Activated CD4-positive, alpha-beta T cell treated with anti-CD3 and anti-CD28 coated beads, Interleukin-2, Interleukin-4, amounts not matched to agents 100 ng/mL and 50 ng/mL, durations not matched to agents 16 hours and 8 hours (primary cell): ENCODE results near the gene ACADS.

ENCODE experiments used
- DNase-seq: peaks from one replicate; pipeline ENCODE4 v3.0.0-alpha.2; 2020; ENCODE audit warnings: low spot score

ACADS gene

DNA sequence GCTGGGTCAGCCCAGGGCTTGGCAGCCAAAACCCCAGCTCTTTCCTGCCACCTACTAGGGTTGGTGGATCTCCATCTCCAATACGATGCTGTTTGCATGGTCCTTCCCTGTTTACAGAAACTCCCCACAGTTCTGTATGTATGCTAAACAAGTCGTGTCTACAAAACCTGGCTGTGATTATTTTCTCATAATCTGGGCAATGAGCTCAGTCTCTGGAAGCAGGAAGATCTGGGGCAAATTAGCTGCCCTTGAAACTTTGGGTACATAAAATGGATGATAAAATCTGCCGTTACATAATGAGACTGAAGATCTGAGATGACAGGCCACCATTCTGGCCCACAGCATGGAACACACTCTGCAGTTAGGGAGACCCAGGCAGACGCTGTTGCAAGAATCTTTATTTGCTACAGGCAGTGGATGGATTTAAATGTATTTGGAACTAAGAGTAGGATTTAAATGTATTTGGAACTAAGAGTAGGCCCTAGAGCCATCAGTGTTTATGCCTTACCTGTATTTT is 31.7 kb downstream of the ACADS start:
- DNase-seq = no peak

DNA sequence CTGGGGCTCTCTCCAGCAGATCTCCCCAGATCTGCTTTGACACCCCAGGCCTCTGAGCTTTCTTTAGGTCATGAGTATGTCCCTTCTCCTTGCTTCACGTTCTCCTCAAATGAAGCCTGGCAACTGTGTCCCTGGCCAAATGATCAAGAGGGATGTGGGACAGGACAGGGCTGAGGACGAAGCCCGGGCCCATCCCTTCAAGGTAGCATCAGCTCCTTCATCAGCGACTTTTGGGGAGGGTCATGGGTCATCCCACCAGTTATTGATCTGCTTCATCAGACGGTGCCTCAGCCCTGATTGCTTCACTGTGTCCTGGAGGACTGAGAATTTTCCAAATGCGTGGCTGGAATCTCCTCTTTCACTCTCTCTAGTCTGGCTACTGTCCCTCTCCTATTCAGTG is 32.3 kb downstream of the ACADS start:
- no peak for DNase-seq

DNA sequence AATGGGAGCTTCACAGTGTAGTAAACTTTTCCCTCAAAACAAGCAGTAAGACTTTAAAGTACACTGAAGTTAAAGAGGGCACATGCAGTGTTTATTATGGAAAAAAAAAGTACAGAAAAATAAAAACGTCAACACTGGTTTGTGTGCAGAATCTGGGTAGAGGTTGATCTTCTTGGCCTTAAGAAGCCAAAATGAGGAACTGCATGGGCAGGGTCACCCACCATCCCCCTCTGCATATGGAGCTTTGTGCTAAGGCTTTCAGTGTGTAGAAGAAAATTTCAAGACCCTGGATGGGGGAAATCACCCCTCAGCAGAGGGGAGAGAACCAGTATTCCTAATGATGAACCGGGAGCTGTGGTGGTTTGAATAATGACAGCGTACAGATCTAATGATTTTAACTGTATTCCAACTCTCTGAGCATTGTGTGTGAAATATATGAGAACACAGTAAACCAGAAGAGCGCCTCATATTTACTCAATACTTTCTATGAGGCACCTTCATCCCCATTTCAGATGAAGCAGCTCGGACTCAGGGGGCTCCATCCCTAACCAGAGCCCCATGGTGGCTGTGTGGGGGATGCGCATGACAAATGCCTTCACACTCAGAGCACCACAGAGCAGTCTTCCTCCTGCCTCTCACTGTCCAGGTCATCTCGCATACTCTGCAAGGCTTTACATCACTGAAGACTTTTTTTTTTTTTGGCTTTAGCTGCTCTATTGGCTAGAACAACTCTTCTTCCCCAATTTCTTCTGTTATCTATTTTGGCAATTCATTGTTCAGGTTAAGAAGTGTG is 33.4 kb downstream of the ACADS start:
- DNase-seq = no peak

DNA sequence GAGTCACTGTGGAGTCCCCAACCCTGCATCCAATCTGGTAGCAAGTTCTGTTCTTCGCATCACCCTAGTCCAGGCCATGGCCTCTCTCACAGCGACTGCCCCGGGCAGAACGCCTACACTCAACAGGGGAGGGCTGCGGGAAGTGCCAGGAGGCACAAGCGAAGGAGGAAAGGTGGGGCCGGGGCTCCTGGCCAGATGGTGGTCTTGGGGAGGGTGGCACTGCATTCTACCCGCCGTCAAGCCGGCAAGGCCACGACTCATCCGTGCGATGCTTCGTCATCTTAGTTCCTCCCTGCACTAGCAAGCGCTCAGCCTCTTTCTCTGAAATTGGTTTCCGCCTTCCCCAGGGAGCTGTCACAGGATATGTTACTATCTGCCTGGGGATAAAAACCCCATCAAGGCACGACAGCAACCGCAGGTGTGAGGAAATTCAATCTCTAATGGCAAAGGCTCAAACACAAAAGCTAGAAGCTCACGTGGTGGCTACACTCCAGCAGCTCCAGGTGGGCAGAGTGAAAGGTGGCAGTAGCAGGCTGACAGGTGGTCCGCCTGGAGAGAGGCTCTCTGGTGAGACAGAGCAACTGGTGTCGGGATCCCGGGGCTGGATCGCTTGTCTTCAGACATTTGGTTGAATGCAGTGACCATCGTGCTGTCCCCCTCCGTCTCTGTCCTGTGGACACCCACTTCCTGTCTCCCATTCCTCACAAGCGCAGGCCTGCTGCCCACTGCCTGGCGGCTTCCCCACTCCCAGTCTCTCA is 34.1 kb downstream of the ACADS start:
- DNase-seq = no peak

DNA sequence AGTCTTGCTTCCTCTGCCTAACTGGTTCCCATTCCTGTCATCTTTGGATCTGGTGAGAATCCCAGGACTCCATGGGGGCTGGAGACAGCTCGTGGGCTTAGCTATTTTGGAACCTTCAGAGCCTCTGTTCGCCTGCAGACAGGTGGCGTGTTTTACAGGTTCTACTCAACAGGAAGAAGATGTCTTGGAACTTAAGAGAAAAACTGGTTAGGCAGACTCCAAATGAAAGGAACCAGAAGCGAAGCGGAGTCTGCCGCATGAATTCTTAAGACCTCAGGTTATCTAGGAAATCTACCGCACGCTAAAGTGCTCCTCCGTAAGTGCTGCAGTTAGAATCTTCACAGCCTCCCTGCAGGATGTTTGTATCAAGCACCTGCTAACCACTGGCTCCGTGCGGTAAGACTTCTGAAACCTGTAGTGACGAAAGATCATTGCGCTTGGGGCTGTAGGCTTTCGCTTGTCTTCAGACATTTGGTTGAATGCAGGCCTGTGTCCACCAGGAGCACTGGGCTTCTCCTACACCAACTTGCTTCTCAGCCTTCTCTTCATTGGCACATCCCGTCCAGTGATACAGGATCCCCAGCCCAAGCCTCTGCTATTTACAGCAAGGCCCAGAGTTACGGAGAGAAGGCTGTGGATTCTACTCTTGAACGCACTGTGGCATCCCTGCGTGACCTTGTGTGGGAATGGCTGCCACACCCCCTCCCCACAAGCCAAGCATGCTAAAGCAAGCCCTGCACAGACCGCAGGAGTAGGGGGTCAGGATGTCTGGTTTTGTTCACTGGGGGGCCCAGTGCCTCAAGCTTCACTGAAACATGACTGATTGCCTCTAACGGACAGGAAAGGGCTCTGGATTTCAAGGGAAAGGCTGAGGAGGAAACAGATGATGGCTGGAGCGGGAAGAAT is 35.0 kb downstream of the ACADS start:
- peak; percentile 43 for DNase-seq

DNA sequence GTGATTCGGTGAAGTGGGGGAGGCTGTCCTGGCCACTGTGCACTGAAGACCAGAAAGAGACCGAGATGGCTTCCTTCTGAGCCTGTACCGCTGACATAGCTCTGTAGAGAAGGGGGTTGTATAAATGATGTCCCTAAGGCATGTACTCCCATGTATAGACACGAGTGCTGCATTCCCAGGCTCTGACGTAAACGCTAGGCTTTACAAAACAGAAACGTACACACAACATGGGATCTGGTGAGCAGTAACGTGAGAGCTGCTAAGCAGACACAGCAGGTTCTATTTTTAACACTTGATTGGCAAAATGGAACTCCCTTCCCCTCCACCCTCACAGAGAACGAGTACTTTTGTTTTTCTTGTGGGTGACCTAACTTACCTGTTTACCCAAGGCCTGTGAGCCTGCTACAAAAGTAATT is 35.9 kb downstream of the ACADS start:
- DNase-seq = no peak

DNA sequence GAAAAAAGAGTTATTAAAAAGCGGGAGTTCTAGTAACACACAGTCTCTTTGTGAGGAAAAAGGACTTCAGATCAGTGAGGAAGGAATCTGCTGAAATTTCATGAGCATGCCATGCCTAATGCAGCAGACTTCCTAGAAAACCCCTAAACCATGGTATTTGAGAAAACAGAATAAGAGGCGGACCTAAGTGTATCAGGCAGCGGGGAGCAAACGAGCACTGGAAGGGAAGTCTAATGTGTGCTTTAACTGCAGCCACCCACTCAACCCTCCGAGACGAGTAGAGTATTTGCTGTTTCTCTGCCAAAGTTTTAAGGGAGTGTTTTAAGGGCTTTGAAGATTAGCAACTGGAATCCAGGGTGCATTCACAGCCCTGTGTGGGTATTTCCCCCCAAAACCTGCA is 36.5 kb downstream of the ACADS start:
- DNase-seq = no peak

DNA sequence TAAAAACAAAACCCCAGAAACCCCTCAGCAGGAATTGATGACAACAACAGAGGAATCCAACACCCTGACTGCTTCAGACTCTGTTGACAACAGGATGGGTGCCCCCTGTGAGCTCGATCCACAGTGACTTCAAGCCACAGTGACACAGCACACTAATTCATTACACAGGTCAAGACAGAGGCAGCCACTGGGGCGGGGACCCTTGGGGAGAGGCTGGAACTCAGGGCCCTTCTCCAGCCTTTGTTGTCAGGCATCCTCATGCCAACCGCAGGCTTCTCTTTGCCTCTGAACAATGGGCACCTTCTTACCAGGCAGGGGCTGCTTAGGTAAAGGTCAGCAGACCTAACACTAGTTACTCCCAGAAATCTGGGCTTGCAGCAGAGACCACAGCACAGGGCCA is 37.6 kb downstream of the ACADS start:
- DNase-seq = no peak

DNA sequence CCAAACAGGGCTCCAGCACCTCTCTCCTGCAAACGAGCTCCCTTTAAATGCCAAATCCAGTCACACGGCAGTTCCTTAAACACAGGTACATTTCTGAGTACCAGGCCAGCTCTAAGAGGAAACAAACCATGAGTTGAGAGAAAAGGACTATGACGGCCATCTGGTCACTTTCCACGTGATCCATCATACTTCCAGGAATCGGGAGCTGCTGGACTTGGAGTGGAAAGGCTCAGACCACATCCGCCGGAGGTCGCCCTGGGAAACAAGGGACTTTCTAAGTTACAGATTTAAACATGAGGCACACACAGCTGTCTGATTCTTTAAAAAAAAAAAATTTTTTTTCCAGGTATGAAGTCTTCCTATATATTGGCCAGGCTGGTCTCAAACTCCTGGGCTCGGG is 39.2 kb downstream of the ACADS start:
- DNase-seq = no peak

DNA sequence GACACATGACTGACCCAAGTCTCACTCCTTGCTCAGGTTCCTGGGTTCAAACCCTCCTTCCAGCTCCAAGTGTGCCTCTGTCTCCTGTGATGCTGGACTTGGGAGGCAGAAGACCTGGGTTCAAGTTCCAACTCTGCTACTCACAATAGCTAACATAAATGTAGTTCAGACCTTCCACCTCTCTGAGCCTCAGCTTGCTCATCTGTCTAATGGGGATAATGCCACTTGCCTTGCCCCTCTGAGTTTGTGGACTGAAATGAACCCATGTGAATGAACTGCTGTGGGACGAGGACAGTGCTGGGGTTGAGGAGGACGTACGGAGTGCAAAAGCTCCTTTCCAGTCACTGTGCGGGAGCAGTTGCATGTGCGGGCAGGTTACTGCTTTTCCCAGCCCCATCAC is 40.9 kb downstream of the ACADS start:
- no peak for DNase-seq

DNA sequence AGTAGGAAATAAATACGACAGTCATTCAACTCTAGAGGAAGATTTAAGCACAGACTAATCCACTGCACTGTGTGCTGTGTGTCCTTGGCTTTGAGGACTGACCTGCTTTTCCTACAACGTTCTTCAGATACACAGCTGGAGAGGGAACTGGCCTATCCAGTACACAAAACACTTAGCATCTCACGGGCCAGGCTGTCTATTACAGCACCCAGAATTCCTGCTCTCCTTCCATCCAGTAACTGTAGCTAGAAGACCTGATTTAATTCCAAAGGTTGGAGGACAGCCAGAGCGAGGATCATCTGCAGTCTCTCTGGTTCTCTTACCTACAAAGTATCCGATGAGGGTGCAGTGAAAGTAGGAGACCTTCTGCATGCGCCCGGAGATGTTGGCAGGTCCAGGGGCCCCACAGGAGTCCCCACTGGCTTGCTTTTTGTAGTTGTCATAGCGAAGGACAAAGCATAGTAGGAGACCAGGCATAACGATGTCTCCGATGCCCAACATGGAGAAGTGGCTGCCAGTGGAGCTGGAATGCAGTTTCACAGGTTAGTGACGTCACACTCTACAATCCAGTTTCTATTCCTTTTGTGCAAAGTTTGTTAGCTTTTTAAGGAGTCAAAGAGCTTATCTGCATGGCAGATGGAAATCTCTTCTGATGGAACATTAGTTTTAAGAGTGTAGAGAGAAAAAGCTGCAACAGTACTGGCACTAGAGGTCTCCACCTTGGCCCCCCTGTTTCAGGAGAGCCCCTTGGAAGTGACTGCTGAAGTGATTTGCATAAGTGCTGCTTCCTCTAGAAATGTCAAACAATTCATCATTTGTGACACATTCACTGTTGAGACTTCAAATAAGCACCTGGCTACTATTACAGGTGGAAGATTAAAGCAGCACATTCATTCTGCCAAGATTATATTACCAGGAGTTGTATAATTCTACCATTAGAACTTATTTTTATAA is 41.7 kb downstream of the ACADS start:
- DNase-seq = no peak

DNA sequence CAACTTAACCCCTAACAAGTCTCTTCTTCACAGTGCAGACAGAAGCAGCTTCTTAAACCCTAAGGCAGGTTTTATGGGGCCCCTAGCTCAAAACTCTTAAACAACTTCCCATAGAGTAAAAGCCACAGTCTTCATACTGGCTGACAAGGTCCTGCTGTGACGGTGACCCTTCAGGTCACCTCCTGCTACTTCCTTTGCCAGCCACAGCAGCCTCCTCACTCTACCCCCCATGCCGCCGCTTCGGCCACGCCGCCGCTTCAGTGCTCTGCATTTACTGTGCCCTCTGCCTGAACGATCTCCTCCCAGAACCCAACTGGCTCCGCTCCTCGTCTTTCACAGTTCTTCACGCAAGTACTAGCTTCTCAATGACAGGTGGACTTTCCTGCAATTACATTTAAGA is 45.5 kb downstream of the ACADS start:
- DNase-seq = no peak

DNA sequence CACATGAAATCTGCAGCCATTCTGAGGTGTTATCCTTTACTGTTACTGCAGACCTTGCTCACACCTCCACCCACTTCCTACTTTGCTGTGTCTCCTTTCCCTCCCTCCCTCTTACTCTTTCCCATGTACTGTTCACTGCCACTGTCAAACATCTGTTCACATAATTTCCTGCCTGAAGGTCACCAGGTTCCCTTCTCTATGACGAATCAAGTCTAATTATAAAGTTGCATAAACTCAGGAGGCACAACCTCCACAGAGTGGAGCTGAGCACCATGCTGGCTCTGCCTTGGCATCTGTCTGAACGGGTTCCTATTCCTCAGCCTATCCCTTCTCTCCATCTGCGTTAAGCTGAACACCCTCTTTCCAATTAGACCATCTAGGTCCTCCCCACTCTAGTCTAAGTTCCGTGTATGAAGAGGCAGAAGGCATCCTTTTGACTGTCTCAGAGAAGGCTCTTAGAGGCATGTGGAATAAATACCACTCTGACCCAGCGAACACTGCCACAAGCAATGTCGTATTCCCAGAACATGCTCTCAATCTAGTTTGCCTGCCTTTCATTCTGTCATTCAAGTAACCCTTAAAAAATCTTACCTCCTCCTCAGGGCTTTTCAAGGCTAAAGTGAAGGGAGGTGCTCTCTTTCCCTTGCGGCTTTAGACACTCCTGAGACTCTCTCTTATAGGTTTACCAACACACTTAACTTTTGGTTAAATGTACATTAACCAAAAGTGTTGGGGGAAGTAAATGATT is 48.7 kb downstream of the ACADS start:
- no peak for DNase-seq

DNA sequence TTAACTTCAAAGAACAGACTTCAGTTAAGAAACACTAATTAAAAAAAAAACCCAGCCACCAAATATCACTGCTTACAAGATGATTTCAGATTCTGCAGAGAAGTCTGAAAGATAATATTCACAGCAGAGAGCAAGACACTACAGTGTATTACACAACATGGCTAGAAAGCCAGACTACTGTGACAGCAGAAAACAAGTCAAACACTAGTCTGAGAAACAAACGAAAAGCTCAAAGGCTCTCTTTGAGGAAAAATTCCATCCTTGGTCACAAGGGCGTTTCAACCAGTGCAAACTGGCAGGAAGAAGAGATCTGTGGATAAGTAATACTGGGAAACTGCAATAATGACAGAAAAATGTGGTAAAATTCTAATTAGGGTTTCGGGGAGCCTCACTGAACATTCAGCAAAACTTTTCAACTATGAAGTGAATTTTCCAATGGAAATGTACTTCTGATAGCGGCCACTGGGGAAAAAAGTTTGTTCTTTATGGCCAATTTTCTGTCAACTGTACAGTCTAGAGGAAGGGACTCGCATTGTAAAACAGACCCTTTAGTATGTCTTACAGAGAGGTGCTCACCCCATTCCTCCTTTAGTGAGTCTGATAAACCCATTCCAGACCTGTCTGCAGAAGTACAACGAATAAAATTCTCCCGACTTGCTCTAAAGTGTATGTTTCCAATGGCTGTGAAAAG is 50.4 kb downstream of the ACADS start:
- DNase-seq = no peak

DNA sequence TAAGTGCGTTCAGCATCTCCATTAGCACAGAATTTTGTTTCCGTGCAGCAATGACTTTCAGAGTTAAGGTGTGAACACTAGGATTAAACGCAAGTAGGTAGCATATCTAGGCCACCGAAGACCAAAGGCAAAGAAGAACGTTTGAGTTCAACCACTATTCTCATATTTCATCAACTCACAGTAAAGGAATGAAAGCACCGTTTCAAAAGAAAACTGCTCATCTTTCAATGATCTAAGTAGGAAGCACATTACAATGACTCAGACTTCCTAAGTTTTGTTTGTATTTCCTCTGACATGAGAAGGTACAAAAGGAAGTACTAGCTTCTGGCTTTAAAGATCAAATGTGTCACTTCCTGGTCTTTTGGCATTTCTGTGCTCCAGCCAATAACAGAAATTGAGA is 57.6 kb downstream of the ACADS start:
- DNase-seq = peak; percentile 85

DNA sequence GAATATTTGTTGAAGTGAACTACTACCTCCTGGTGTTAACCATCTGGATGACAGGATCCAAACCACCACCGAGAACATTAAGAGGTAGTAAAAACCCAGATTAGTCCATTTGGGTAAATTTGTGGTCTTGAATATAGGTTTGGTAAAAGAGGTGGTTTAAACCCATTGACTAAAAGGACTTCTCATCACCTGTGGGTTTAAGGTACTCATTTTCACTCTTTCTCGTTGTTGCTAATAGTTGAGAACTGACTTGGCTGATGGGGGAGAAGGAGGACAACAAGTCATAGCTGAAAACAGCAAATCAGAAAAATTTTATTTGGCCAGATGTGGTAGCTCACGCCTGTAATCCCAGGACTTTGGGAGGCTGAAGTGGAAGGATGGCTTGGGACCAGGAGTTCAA is 59.2 kb downstream of the ACADS start:
- DNase-seq = peak; percentile 73

DNA sequence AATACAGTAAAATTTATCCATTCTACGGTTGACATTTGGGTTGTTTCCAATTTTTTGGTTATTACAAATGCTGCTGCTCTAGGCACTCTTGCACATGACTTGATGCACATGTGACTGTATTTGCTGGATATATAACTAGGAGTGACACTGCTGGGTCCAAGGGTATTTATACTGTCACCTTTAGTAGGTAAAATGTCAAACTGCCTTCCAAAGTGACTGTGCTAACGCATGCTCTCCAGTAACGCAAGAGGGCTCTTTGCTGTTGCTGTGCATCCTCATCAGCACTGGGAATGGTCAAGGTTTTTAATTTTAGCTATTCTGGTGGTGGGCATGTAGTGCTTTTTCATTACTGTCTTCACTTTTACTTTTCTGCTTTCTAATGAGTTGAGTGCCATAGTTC is 62.3 kb downstream of the ACADS start:
- no peak for DNase-seq
